CD4-positive, alpha-beta T cell treated with Interleukin-15 for 4 hours (primary cell): ENCODE measurements around the gene FAU.
"Not testable (repeated sequence)": the region's sequence is repeated elsewhere in the genome, so short reads cannot be mapped to it uniquely, and the experiment has no call there.

Source experiments
- DNase-seq: peaks from one replicate; pipeline ENCODE4 v3.0.0-alpha.2; 2020; ENCODE audit warnings: low spot score

The FAU gene

DNA sequence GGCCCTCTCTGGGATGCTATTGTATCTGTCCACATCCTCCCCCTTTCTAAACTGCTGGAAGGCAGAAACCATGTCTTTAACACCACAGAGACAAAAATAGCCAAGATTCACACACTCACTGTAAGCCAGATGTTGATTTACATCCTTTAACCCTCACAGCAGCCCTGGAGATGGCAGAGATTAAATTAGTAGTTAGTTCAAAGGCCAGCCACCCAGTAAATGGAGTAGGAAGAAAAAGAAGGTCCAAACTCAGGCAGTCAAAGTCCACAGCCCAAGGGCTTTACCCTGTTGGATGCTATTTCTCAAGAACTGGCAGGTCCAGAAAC, 2.3 kb downstream of the FAU start:
- no peak for DNase-seq

DNA sequence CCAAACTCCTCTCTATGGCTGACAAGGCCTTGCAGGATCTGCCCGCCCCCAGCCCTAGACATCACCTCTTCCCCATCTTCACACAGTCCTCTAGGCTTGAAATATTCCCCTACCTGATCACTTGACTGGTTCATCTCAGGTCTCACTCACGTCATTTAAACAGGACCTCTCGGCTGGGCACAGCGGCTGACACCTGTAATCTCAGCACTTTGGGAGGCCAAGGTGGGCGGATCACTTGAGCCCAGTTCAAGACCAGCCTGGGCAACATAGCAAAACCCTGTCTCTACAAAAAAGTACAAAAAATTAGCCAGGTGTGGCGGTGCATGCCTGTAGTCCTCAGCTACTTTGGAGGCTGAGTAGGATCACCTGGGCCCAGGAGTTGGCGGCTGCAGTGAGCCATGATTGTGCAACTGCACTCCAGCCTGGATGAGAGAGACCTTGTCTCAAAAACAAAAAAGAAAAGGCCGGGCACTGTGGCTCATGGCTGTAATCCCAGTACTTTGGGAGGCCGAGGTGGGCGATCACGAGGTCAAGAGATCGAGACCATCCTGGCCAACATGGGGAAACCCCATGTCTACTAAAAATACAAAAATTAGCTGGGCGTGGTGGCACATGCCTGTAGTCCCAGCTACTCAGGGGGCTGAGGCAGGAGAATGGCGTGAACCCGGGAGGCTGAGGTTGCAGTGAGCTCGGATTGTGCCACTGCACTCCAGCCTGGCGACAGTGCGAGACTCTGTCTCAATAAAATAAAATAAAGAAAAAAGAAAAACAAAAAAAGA, 2.9 kb downstream of the FAU start:
- not testable (repeated sequence) for DNase-seq

DNA sequence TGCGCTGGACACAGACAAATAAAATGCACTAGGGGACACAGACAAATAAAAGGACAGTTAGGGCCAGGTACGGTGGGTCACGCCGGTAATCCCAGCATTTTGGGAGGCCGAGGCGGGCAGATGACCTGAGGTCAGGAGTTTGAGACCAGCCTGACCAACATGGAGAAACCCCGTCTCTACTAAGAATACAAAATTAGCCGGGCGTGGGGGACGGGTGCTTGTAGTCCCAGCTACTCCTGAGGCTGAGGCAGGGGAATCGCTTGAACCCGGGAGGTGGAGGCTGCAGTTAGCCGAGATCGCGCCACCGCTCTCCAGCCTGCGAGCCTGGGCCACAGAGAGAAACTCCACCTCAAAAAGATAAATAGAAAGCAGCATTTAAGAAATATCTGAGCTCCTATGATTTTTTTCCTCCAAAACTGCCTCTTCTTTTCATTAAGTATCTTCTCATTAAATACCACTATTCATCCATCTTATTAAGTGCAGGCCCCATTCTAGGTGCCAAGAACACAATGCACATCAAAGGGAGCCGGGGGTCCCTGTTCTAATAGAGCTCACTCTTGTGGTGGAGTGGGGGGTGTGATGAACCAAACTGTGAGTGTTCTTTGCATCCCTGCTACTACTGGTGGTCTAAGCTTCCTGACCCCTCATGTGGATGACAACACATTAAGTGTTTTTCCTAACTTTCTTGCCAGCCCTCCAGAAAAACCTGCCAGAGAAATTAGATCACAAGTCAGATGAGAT, 3.7 kb downstream of the FAU start:
- no peak for DNase-seq

DNA sequence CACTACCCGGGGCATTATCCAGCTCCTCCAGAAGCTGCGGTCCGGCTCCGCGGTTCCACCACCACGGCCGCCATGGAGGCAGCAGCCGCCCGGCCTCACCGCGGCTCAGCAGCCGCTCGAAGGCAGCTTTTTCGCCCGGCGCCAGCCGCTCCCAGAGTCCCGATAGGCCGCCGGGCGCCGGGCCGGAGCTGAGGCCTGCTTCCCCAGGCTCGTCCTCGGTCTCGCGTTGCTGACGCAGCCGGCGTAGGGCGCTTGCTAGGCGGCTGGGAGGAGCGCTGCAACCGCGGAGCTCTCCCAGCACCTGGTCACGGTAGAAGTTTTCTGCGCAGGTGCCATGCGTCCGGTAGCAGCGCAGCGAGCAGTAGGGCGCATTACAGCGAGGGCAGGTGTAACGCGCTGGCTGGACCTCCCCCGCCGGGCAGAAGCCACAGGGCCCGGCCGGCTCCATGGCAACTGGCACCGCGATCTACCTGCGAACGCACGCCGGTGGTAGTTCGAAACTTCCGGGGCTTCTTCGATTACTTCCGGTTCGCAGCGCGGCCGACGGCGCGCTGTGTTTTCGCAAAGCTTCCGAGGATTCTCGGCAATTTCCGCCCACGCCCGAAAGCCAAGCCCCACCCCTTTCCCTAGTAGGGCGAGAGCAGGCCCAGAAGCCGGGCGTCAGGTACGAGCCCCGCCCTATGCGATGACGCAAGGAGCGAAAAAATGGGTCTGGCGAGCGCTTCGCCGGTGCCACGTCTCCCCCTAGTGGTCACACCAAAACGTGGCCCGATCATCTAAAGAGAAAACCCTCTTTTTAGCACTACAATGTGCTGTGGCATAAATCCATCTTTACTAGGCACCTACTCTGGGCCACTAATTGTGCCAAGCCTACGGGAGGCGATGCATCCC, 4.5 kb downstream of the FAU start, which contains the start of gene ZNHIT2:
Gene ZNHIT2, minus strand, starts transcription at position 496 of the 891 bp plus-strand sequence. Its CDS starts 48 bp downstream, at position 448.
- DNase-seq: peak; percentile 100

DNA sequence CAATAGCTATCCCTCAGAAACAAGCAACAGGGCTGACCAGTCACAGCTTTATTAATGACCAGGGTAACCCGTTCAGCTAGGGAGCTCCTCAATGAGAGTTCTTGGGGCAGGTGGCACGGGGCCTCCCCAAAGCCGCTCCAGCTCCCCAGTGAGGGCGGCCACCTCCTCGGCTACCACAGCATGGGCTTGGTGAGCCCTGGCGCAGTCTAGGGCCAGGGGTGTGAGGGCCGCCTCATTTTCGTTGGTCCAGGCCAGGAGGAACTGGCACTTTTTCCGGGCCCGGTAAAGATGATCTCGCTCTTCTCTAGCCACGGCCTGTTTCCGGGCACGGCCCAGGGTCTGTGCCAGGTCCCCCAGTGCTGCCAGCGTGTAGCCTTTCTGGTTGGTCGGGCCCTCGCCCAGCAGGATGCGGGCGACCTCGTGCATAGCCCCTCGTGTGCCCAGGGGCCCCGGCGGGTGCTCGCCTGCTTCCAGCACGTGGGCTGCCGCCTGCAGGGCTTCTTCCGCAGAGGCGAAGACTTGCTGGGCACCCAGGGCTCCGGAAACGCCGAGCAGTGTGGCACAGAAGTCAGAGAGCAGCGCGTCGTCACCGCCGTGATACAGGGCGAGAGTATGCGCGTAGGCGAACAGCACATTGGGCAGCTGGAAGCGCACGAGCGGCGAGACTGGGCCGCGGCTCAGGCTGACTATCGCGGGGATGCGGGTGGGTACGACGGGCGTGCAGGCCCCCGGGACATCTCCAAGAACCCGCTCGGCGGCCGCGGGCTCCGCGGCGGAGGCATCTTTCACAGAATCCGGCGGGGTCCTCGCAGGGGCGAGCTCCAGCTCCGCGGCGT, 5.3 kb downstream of the FAU start:
- peak; percentile 51 for DNase-seq

DNA sequence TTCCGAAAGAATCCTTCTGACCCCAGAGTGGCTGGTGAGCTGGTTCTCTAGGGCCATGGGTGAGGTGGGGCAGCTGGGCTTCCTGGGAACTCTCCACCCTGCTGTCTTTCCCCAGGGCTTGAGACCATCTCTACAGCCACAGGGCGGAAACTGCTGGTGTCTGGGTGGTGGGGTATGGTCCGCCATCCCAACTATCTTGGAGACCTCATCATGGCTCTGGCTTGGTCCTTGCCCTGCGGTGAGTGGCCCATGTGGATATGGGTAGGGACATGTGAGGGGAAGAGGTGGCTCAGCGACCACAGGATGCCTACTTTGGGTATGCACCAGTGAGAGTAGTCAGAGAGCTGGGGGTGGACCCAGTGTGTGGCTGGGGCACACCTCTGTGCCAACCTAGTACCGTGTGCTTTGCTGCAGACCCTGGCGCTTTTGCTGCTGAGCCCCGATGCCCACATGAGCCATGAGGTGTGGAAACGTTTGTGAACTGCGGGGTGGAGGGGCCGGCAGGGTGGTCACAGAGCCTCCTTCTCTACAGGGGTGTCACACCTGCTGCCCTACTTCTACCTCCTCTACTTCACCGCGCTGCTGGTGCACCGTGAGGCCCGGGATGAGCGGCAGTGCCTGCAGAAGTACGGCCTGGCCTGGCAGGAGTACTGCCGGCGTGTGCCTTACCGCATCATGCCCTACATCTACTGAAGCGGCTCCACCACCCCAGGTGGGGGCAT, 6.4 kb downstream of the FAU start:
- DNase-seq: no peak

DNA sequence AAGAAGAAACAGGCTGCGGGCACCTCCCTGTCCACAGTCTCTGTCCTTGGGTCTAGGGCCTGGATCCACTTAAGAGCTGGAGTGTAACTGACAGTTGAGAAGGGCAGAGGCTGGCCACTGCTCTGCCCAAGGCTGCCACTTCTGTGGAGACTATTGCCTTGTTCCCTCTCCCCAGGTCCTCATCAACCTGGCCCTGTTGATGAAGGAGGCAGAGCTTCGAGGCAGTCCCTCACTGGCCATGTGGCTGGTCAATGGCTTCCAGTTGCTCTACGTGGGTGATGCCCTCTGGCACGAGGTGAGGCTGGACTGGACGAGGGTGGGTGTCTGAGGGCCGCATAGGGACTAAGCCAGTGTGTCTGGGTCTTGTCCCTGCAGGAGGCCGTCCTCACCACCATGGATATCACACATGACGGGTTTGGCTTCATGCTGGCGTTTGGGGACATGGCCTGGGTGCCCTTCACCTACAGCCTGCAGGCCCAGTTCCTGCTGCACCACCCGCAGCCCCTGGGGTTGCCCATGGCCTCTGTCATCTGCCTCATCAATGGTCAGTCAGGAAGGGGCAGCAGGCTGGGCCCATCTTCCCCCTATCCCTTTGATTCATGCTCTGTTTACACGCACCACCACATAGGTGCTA, 7.3 kb downstream of the FAU start:
- DNase-seq: no peak

DNA sequence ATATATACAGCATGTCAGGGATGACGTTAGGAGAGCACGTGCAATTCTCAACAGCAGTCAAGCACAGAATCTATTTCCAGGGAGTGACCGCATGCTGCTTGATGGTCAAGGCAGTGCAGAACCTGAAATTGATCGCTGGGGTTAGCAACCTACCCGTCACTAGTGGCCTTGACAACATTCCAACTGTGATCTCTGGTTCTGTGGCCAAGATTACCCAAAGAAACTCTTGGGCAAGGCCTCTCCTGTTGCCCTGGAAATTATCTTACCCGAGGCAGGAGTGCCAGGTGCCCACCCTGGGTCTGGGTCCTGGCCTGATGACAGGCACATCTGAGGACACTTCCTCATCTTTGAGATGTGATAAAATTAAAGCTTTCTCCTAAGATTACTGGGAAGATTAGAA, 8.1 kb downstream of the FAU start:
- DNase-seq: no peak

DNA sequence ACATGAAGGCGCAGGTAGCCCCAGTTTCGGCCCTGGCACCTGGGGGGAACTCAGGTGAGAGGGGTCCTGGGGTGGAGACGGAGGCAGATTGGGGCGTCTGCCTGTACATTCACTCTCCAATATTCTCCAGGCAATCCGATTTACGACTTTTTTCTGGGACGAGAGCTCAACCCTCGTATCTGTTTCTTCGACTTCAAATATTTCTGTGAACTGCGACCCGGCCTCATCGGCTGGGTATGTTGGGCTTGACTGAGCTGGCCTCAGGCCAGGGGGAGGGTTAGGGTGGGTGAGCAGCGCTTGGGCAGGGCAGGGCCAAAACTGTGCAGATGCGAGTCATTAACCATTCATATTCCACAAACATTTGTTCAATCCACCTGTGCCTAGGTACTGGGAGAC, 8.6 kb downstream of the FAU start:
- no peak for DNase-seq

DNA sequence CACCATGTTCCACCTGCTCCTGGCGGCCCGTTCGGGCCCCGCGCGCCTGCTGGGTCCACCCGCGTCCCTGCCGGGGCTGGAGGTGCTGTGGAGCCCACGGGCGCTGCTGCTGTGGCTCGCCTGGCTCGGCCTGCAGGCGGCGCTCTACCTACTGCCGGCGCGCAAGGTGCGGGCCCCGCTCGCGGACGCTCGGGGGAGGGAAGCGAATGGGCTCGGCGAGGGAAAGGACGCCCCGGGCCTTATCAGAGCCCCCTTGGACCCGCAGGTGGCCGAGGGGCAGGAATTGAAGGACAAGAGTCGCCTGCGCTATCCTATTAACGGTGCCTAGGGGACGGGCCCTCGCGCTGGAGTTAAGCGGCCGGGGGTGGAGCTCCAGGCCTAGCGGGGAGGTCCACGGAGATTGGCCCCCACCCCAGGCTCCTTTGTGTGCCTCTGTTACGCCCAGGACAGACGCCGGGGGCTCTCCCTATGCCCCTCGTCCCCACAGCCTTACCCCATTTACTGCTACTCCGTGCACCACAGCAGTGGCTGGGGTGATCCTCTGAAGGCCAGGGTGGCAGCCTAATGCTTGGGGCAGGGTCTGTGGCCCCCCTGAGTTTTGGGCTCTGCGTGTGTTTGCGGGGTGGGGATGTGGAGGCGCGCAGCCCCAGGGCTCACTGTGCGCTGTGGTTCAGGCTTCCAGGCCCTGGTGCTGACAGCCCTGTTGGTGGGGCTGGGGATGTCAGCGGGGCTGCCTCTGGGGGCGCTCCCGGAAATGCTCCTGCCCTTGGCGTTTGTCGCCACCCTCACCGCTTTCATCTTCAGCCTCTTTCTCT, 9.2 kb downstream of the FAU start:
- peak; percentile 77 for DNase-seq

DNA sequence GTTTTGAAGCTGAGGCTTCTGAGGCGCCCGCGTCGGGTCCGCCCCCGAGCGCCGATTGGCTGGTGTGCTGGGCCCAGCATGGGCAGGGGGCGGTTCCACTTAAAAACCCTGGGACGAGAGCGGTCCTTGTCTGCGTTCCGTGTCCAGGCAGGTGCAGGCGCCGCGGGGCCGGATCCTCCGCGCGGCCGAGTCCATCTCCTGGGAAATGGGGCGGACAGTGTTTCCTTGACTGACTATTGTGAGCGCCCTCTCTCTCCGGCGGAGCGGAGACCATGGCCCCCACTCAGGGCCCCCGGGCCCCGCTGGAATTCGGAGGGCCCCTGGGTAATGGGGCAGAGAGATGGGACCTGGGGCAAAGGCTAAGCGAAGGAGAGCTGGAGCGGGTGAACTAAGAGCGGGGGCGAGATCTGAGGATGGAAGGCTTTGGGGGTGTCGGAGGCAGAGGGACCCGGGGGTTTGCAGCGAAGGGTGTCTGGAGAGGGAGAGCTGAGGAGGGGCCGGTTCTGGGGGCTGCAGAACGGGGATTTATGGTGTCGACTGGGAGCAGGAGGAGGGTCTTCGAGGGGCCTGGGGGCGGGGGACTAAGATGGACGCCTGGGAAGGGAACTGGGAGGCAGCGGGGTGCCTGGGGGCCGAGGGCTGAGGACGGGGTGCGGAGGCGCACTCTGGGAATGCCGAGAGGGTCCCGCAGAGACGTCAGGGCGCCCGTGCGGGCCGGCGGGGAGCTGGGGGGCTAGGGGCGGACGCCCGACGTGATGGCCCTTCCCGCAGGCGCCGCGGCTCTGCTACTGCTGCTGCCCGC, 10.0 kb downstream of the FAU start, which contains the start of gene TM7SF2:
Gene TM7SF2, plus strand, starts transcription at position 129 of the 802 bp plus-strand sequence. Its CDS starts 144 bp downstream, at position 273.
- DNase-seq: peak; percentile 94

DNA sequence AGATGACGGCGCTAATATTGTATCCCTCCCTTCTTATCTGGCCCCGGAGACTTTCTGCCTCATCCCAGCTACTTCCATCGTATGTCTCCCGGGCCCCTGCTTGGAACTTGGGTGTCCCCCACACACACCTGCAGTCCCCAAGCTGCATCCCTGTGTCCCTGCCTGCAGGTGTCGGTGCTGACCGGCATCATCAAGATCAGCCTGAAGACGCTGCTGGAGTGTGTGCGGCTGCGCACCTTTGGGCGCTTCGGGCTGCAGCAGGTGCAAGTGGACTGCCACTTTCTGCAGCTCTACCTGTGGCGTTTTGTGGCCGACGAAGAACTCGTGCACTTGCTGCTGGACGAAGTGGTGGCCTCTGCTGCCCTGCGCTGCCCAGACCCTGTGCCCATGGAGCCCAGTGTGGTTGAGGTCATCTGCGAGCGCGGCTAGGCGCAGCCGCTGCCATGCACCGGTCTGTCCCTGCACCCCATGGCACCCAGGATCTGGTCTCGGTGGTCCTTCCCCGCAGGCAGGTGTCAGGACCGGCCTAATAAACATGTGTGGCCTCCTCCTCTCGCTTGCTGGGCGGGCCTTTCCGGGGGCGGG, 10.7 kb downstream of the FAU start:
- no peak for DNase-seq

DNA sequence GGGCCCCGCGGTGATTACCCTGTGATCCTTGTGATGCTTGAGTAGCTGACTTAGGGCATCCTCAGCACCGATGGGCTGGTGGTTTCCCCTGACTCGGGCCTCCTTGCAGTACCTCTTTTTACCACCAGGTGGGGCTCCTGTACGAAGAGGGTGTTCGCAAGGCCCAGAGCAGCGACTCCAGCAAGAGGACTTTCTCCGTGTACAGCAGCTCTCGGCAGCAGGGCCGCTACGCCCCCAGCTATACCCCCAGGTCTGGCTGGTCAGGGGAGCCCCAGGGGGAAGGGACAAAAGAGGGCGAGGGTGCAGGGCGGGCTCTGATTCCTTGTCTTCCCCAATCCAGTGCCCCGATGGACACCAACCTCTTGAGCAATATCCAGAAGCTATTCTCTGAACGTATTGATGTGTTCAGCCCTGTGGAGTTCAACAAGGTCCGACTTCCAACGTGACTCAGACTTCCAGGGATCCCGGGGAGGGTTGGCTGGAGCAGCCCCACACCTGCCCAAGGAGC, 11.5 kb downstream of the FAU start:
- peak; percentile 96 for DNase-seq

DNA sequence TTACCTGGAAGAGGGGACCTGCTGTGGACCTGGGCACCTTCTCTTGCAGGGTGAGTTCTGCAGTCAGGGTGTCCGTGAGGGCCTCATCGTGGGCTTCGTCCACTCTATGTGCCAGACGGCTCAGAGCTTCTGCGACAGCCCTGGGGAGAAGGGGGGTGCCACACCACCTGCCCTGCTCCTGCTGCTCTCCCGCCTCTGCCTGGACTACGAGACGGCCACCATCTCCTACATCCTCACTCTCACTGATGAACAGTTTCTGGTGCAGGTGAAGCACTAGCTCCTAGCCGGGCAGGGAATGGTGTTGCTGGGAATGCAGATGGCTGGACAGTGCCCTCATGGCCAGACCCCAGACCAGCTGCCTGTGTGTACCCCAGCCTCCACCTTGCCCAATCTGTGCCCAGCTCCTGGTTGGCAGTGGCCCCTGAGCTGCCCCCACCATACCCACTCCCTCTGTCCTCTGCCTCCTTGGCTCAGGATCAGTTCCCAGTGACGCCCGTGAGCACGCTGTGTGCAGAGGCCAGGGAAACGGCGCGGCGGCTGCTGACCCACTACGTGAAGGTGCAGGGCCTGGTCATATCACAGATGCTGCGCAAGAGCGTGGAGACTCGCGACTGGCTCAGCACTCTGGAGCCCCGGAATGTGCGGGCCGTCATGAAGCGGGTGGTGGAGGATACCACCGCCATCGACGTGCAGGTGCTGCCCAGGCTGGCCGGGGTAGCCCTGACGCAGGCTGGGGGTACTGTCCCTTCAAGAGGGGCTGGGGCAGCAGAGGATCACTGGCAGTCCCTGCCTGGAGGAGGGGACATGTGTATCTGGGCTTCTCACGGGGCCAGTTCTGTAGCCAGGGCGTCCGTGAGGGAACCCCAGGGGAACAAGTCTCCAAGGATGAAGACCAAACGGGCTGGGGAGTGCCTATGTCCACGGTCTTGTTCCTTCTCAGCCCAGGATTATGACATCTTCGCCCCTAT, 12.4 kb downstream of the FAU start:
- no peak for DNase-seq

DNA sequence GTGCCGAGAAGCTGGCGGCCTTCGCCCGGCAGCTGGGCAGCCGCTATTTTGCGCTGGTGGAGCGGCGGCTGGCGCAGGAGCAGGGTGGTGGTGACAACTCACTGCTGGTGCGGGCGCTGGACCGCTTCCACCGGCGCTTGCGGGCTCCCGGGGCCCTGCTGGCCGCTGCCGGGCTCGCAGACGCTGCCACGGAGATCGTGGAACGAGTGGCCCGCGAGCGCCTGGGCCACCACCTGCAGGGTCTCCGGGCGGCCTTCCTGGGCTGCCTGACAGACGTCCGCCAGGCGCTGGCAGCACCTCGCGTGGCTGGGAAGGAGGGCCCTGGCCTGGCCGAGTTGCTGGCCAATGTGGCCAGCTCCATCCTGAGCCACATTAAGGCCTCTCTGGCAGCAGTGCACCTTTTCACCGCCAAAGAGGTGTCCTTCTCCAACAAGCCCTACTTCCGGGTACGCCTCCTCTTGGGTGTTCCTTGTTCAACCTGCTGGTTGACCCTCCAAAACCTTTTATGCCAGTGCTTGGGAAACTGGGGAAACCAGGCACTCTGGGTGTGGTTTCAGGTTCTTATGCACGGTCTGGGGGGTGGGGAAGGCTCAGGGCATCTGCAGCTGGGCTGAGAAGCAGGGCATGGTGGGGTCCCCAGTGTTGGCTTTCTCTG, 13.3 kb downstream of the FAU start:
- DNase-seq: no peak

DNA sequence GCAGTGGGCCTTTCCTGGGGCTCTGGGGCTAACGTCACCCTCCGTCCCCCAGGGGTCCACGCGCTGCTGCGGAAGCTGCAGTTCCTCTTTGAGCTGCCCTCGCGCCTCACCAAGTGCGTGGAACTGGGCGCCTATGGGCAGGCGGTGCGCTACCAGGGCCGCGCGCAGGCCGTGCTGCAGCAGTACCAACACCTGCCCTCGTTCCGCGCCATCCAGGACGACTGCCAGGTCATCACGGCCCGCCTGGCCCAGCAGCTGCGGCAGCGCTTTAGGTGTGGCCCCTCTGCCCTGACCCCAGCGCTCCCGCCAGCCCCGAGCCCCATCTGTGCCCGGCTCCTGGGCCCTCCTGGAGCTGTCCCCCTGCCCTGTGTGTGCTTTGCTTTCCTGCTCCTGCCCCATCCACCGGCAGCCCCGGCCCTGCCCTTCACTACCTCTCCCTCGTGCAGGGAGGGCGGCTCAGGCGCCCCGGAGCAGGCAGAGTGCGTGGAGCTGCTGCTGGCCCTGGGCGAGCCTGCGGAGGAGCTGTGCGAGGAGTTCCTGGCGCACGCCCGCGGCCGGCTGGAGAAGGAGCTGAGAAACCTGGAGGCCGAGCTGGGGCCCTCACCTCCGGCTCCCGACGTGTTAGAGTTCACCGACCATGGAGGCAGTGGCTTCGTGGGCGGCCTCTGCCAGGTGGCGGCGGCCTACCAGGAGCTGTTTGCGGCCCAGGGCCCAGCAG, 14.0 kb downstream of the FAU start:
- DNase-seq: no peak
